CD14-positive monocyte (primary cell): ENCODE data around the gene AQP2. TPM values are rescaled to one million over a fixed set of nuclear protein-coding genes. Genes with fewer than 3 reads are reported as not detected.

Source experiments
- DNase-seq, 3 donors: peaks; one replicate each; pipeline ENCODE4 v3.0.0-alpha.2; 2011 to 2022
- H2AFZ ChIP-seq: 2 replicates; pipeline ENCODE4 v1.6.0; 2012; ENCODE audit warnings: mild to moderate bottlenecking, low read depth, low read length, inconsistent platforms; ENCODE audit not compliant: insufficient read depth, poor library complexity, severe bottlenecking
- H3K27ac ChIP-seq, 2 donors: 1 replicate in 1 of 2; 2 replicates in 1 of 2; pipeline ENCODE4 v1.5.1; 2012 to 2013; ENCODE audit warnings: low read length in 2 of 2, control low read depth in 1 of 2, inconsistent platforms in 1 of 2, low read depth in 1 of 2, mild to moderate bottlenecking in 1 of 2
- H3K27me3 ChIP-seq, 2 donors: one replicate each; pipeline versions ENCODE4 v1.6.0 to v1.6.1; 2011 to 2013; ENCODE audit warnings: low read length in 2 of 2; ENCODE audit not compliant: control insufficient read depth in 2 of 2, insufficient read depth in 2 of 2
- H3K36me3 ChIP-seq, 2 donors: replicated peaks in 1 of 2; 1 replicate in 1 of 2; 2 replicates in 1 of 2; pipeline versions ENCODE4 v1.5.1 to v1.6.1; 2012 to 2013; ENCODE audit warnings: low read length in 2 of 2, control low read depth in 1 of 2, inconsistent platforms in 1 of 2, mild to moderate bottlenecking in 1 of 2; ENCODE audit not compliant: insufficient read depth in 2 of 2, control insufficient read depth in 1 of 2
- H3K4me1 ChIP-seq, 2 donors: 1 replicate in 1 of 2; 2 replicates in 1 of 2; pipeline versions ENCODE4 v1.5.1 to v1.6.1; 2012 to 2013; ENCODE audit warnings: low read length in 2 of 2, control low read depth in 1 of 2, inconsistent platforms in 1 of 2, mild to moderate bottlenecking in 1 of 2, moderate library complexity in 1 of 2; ENCODE audit not compliant: insufficient read depth in 2 of 2, control insufficient read depth in 1 of 2
- H3K4me2 ChIP-seq: replicated peaks from 2 replicates; pipeline ENCODE3; 2012; ENCODE audit warnings: low read length, moderate library complexity, mild to moderate bottlenecking; ENCODE audit not compliant: poor library complexity, severe bottlenecking; ENCODE audit errors: extremely low read depth
- H3K4me3 ChIP-seq, 3 experiments: fragments of 200-600 bp in 1 of 3; sonication (generic) in 1 of 3; replicated peaks in 1 of 3; 1 replicate in 2 of 3; 2 replicates in 1 of 3; pipeline ENCODE4 v1.5.1; 2011 to 2013; ENCODE audit warnings: low read length in 3 of 3, mild to moderate bottlenecking in 3 of 3, control low read depth in 2 of 3, low read depth in 2 of 3, inconsistent platforms in 1 of 3, moderate library complexity in 1 of 3
- H3K79me2 ChIP-seq: 2 replicates; pipeline ENCODE4 v1.6.0; 2012; ENCODE audit warnings: mild to moderate bottlenecking, control low read depth, inconsistent platforms, low read length, moderate library complexity; ENCODE audit not compliant: insufficient read depth
- H3K9ac ChIP-seq: 2 replicates; pipeline ENCODE4 v1.6.0; 2017; ENCODE audit warnings: low read length, mild to moderate bottlenecking; ENCODE audit not compliant: insufficient read depth, poor library complexity, severe bottlenecking
- H3K9me3 ChIP-seq, 2 donors: replicated peaks in 1 of 2; 1 replicate in 1 of 2; 2 replicates in 1 of 2; pipeline versions ENCODE4 v1.5.1 to v1.6.1; 2012 to 2013; ENCODE audit warnings: low read length in 2 of 2, control low read depth in 1 of 2; ENCODE audit not compliant: control insufficient read depth in 1 of 2, insufficient read depth in 1 of 2
- H4K20me1 ChIP-seq: 2 replicates; pipeline ENCODE4 v1.6.0; 2012; ENCODE audit warnings: mild to moderate bottlenecking, low read length, control low read depth, moderate library complexity; ENCODE audit not compliant: insufficient read depth
- H3K27ac Mint-ChIP-seq, 7 donors: one replicate each; pipeline ENCODE4 v1.8.0; 2020; ENCODE audit warnings: mild to moderate bottlenecking in 7 of 7, mixed read lengths in 7 of 7, moderate library complexity in 6 of 7, inconsistent platforms in 2 of 7
- H3K27me3 Mint-ChIP-seq, 3 donors: one replicate each; pipeline ENCODE4 v1.8.0; 2021 to 2022; ENCODE audit warnings: low read depth in 3 of 3, mild to moderate bottlenecking in 3 of 3, mixed read lengths in 3 of 3, moderate library complexity in 3 of 3, inconsistent platforms in 1 of 3
- H3K36me3 Mint-ChIP-seq, 2 donors: one replicate each; pipeline ENCODE4 v1.8.0; 2020; ENCODE audit warnings: mixed read lengths in 2 of 2, inconsistent platforms in 1 of 2, mild to moderate bottlenecking in 1 of 2
- H3K4me1 Mint-ChIP-seq: one replicate; pipeline ENCODE4 v1.8.0; 2020; ENCODE audit warnings: mild to moderate bottlenecking, mixed read lengths
- H3K4me3 Mint-ChIP-seq, 2 donors: one replicate each; pipeline ENCODE4 v1.8.0; 2020; ENCODE audit warnings: mild to moderate bottlenecking in 2 of 2, mixed read lengths in 2 of 2, moderate library complexity in 1 of 2
- H3K9me3 Mint-ChIP-seq, 7 donors: one replicate each; pipeline ENCODE4 v1.8.0; 2020 to 2022; ENCODE audit warnings: mixed read lengths in 7 of 7, mild to moderate bottlenecking in 6 of 7, moderate library complexity in 6 of 7, inconsistent platforms in 2 of 7
- CTCF ChIP-seq: fragments of 200-600 bp; IDR thresholded peaks from one replicate; pipeline ENCODE4 v1.8.0; 2022; ENCODE audit warnings: antibody characterized with exemption, mild to moderate bottlenecking
- WGBS: methylation state at CpG from one replicate; pipeline ENCODE4 v1.1.5; 2013; ENCODE audit warnings: missing lambda C conversion rate; ENCODE audit not compliant: insufficient coverage; 5-methylcytosine and 5-hydroxymethylcytosine counted together
- intact Hi-C, 2 donors: fragments of 100-400 bp; cut with micrococcal nuclease; formaldehyde crosslinking; loops; one replicate each; pipeline versions ENCODE4 v1.15.0 to v1.15.1; 2023
- polyA plus RNA-seq, 3 donors: library from polyadenylated mRNA; depleted of rRNA in 1 of 3; unstranded in 2 of 3; stranded (reverse) in 1 of 3; fragments of 300-500 nt in 2 of 3; fragments of >200 nt in 1 of 3; fragmentation: Illumina TruSeq in 2 of 3; gene quantifications; 1 replicate in 2 of 3; 2 replicates in 1 of 3; pipeline ENCODE4 v1.2.3, GENCODE V29; 2012 to 2021

AQP2 gene
- polyA plus RNA-seq, 3 donors: not detected

- Mint-ChIP-seq H3K9me3 (peaks cover 0 to 2% (median 0%) of the 10 kb centered on the region in 7 donors), H3K27me3 (peaks cover 13 to 26% (median 17%) of the 10 kb centered on the region in 3 donors), H3K36me3 (no peaks in the 10 kb centered on the region), H3K4me3 (no peak overlapping the region), H3K4me1 (peaks cover 30% of the 10 kb centered on the region), H3K27ac (no peak overlapping the region)
- Histone ChIP-seq H3K36me3 (no peaks in the 10 kb centered on the region), H4K20me1 (no peaks in the 10 kb centered on the region), H3K79me2 (no peaks in the 10 kb centered on the region), H2AFZ (no peak overlapping the region), H3K27me3 (peaks cover 0 to 33% of the 10 kb centered on the region in 2 donors), H3K4me2 (no peak overlapping the region), H3K9ac (no peak overlapping the region), H3K4me3 (no peak overlapping the region), H3K9me3 (no peaks in the 10 kb centered on the region), H3K4me1 (peaks cover 33 to 45% of the 10 kb centered on the region in 2 donors), H3K27ac (no peak overlapping the region)
- DNase-seq: no peak
- no peak for TF ChIP-seq CTCF
- intact Hi-C loops: no loop called here
- no CpG with 5 or more reads among the region's 6 CpGs for WGBS
Measured at GRCh38 chr12:49971141-49971540, 20.6 kb downstream of the AQP2 start.

GRCh38 chr12:49972129-49972528, 21.6 kb downstream of the AQP2 start:
- intact Hi-C loops: no loop called here
- H3K9me3 ChIP-seq: no peaks in the 10 kb centered on the region
- Mint-ChIP-seq H3K4me3 (no peak overlapping the region), H3K36me3 (peaks cover 0 to 2% of the 10 kb centered on the region in 2 donors), H3K27ac (peak overlapping the region in 1 of 7 donors; percentile 24), H3K27me3 (peaks cover 9 to 21% (median 12%) of the 10 kb centered on the region in 3 donors), H3K4me1 (peaks cover 35% of the 10 kb centered on the region), H3K9me3 (no peaks in the 10 kb centered on the region)
- no peaks in the 10 kb centered on the region for H3K36me3 ChIP-seq
- DNase-seq: no peak
- no peak overlapping the region for H3K9ac ChIP-seq
- no peaks in the 10 kb centered on the region for H4K20me1 ChIP-seq
- no peak overlapping the region for H2AFZ ChIP-seq
- no peak overlapping the region for H3K4me3 ChIP-seq
- no peak overlapping the region for H3K4me2 ChIP-seq
- no peak overlapping the region for H3K27ac ChIP-seq
- WGBS: 81% methylated on average over 3 of the region's 9 CpGs
- no peaks in the 10 kb centered on the region for H3K79me2 ChIP-seq
- TF ChIP-seq CTCF: no peak
- peaks cover 0 to 25% of the 10 kb centered on the region in 2 donors for H3K27me3 ChIP-seq
- H3K4me1 ChIP-seq: peaks cover 32 to 49% of the 10 kb centered on the region in 2 donors
